HG03565 (cell line): Measurements from ENCODE around the gene FOXP1.

Experiments
- ATAC-seq: cut with Tn5 transposase; IDR thresholded peaks from one replicate; pipeline ENCODE4 v1.9.1; 2021; ENCODE audit warnings: mild to moderate bottlenecking, moderate library complexity; ENCODE audit not compliant: unreplicated experiment

Gene FOXP1

DNA sequence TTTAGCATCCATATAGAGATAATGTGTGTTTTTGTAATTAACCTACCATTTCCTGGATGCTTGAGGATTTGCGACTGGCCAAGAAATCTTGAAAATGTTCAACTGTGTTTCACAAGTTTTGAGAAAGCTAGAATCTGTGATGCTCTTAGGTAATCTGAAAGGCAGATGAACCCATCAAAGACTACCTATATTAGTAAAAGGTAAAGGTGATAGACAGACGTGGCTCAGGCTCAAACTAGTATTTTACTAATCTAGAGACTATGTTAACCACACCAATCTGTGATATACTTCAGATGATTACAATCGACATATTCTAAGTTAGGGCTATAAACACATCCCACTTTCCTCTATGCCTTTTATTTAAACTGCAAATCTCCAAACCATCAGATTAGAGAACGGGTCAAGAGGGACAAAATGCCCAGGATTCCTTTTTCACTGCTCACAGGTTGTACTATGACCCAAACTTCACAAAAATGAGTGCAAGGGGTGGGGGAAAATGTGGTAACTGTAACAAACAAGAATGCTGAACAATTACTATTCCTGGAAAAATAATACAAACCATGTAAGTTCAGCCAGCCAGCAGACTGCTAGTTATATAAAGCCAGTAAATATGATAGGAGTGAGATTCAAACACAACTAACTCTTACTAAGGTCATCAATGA, 295.1 kb downstream of the FOXP1 start:
- no peak for ATAC-seq

DNA sequence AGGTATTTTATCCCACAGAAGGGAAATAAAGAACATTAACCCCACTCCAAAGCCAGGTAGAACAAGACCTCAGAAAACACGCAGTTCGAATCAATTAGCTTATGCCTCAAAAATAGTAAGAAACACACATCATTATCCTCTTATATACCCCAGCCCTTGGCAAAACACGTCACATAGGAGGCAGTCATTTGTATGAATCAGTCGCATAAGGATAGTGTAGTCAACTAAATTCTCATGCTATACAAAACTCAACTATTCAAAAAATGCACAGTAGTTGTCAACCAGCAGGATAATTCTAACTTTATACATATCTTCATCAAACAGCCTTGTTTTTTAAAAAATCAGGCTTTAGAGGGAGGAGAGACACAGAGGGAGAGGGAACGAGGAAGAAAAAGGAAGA, 298.4 kb downstream of the FOXP1 start:
- ATAC-seq: no peak

DNA sequence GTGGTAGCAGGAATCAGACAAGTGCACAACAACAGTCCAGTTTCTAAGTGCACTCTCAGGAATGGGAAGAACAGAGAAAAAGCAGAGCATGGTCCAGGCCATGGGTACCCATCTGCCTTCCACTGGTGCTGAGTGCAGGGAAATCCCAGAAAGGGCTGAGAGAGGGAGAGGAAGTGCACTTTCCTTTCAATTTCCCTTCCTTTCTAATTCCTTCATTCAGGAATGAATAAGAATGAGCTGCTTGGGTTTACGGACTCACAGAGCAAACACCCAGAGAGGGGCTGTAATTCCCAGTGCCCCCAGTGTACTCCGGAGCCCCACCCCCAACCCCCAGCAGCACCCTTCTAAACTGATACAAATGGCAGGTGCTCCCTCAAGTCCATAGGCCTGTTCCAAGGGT, 300.6 kb downstream of the FOXP1 start:
- no peak for ATAC-seq

DNA sequence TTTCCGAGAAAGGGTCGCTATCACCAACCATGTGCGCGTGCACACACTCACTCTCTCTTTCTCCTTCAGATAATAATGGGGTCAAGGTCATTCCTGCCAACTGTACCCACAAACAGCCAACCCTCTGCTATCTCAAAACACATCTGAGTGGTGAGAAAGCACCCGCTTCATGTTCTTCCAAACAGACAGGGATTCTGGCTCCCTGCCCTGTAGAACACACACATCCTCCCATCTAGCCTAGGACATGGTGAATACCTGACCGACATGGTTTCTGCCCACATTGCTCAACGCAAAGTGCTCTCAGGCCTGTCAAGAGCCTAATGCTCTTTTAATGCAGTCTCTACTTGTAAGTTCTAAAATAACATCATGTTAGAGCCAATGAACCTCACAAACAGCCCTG, 302.2 kb downstream of the FOXP1 start:
- no peak for ATAC-seq

DNA sequence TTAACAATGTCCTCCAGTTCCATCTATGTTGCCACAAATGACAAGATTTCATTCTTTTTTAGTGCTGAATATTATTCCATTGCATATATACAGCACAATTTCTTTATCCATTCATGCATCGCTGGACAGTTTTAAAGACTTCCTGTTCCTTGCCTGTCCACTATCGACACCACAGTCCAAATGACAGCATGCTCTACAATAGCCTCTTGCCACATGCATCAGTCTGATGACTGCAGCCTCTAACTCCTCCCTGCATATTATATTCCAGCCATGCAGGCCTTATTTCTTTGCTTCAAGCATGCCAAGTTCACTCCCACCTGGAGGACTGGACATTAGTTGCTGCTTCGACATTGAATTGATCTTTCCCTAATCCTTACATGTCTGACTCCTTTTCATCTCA, 306.2 kb downstream of the FOXP1 start:
- no peak for ATAC-seq

DNA sequence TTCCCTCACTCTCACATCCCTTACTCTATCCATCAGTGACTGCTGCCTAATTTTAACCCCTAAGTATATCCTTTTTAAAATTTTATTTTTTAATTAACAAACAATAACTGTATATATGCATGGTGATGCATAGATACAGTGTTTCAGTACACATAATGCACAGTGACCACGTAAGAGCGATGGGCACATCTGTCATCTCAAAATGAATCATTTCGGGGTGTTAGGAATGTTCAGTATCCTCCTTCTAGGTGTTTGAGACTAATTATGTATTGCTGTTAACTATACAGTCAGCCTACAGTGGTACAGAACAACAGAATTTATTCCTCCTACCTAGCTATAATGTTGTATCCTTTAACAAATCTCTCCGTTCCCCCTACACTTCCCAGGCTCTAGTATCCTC, 307.0 kb downstream of the FOXP1 start:
- no peak for ATAC-seq

DNA sequence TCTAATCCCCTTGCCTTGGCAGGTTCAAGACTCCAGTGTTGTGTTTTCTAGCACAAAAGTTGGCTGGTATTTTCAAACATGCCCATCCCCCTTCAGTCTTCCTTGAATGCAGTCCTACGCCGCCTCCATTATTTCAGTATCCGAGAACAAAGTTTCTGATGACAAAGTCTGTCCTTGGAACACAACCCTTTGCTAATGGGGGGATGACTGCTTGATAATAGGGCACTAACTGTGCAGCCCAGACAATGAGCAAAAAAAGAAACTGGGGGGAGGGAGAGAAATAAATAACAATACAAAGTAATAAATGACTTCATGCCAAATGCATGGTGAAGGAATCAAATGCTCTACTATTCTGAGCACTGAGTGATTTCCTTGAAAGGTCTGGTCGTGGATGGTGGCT, 310.1 kb downstream of the FOXP1 start:
- ATAC-seq: no peak

DNA sequence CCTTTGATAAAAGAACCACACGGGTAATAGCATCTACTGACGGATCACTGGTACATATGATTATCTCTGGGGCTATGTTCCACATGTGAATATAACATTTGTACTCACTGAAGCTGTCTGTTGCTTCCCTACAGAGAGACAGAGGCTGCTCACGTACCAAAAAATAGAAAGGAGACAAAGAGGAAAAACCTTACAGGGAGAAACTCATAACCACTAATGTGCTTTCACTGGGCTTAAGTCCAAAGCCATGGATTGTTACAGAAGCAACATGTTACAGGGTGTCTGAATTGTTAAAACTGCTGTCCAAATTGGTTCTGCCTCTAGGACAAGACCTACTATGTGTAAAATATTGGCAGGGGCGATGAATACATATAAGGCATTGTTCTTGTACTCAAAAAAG, 311.9 kb downstream of the FOXP1 start:
- no peak for ATAC-seq

DNA sequence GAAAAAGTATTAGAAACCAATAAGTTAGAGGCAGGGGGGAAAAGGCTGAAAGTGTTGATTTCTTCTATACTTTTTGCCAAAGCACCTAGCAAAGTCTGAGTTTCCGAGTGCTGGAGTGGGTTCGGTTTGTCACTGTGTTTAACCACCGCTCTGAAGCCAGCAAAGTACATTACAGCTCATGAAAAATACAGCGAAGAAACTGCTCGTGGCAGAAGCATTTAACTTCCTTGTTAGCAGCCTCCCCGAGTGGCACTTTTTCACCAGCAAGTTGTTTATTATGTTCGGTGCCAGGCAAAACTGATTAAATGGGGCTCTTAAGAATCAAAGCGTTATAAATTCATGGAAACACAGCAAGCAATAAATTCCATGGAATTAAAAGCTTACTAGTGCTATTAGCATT, 313.6 kb downstream of the FOXP1 start:
- ATAC-seq: no peak

DNA sequence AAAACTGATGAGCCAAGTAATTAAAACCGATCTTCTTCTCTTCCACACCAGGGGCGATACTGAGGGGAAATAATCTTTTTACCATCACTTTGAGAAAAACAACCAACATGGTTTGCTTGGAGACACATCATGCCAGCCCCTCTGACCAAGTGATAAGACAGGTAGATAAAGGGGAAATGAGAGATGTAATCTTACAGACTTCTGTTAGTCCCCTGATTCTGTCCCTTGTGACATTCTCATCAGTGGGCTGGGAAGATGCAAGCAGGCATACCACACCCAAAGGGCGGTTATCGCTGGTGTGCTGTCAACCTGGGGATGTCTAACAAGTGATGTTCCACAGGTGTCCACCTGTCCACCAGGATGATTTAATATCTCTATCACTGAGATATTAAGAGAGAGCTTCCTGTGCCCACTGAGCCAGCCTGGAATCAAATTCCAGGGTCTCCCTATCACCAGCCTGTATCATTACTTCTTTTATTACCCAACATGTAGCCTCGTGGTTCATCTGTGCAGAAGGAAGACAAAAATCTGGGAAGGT, 315.0 kb downstream of the FOXP1 start:
- ATAC-seq: no peak

DNA sequence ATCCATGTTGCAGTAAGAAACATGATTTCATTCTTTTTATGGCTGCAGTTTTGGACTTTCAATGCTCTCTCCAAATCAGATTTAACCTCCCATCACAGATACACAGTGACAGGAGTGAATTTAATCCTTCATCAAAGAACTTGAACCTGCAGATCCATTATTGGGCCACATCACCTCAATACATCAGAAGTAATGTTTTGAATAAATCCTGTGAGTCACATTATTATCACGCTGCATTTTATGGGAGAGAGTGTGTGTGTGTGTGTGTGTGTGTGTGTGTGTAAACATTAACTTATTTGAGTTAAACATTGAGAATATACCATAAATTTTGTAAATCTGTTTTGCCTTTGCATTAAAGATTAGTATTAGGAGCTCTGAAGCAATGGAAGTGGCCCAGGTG, 316.7 kb downstream of the FOXP1 start:
- no peak for ATAC-seq

DNA sequence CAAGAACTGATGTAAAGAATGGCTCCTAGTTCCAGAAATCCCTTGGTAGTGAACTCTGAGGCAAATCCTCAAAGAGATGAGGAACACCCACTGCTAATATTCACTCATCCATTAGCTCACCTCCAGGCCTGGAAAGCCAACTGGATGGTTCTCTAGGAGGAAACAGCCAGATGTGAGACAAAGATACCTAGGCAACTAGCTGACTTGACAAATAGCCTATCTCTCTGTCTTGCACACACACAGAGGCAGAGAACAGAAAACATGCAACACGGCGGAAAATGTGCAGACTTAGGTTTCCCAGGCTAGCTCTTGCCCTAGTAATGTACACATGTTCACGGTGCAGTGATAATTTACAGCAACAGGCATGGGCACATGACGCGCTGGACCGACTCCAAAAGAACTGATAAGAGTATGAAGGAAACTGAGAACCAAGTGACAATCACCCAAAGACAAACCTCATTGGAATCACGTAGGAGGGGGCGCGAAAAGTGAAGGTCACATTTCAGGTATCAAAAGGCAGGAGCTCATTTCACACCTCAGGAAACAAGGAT, 318.1 kb downstream of the FOXP1 start:
- ATAC-seq: no peak

DNA sequence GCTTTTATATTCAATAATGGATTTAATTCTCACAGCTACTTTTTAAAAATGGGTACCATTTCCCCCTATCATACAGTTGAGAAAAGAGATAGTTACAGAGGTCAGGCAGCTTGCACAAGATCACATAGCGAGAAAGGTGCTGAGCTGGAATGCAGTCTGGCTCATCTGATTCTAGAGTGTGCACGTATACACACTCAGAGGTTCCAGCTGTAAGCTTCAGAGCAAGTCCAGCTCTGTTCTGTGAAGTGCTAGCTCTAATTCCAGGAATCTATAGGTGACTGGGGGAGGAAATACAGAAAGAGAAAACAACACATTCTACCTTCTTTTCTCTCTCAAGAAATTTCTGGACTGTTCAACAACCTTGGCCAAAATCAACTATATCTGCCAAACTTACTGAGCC, 318.7 kb downstream of the FOXP1 start:
- no peak for ATAC-seq

DNA sequence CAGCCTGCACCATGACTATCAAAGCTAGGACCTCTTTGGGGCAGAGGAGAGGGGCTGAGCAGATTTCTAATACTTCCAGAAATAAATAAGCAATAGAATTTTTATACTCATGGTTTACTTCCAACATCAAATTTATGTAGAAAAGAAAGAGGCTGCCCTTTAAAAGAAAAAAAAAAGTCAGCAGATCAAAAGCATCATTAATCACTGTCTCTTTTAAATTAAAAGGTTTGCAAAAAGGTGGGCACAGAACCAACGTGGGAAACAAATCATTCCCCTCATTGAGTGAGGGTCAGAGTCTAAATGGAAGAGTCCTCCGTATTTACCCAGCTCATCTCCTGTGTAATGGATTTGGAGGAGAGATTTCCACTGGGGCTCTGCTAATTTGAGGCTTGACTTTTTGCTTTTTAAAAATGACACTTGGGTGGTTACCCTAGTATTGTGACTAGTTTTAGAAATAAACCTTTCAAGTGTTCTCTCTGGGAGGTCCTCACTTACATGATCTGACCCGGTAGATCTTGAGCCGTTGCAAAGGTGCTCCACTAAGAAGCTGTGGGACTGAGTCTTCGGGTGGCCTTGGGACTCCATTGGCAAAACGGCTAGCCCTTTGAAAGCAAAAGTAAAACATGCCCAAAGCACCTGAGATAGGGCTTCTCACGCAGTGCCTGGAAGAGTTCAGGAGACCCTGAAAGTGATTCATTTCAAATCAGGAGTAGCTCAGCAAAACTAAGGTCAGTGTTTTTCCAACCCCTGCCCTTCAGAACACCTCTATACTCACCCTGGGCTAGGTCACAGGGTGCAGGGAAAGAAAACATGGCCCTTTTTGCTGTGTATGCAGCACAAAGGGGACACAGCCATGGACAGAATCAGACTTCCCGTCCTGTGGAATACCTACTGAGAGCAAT, 320.9 kb downstream of the FOXP1 start:
- ATAC-seq: no peak

DNA sequence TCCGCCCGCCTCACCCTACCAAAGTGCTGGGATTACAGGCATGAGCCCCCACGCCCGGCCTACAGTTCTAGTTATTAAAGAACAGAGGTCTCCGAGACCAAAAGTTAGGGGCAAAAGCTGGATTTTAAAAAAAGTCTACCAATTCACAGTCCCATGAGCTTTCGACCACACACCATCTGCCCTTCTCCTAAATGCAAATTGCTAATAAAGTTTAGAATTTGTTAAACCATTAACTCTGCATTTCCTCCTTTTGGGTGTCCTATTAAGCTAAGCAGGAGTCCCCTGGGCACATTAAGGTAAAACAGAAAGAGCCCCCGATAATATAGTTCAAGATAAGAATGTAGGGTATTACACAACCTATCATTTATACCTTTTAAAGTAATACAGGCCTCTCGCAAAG, 322.7 kb downstream of the FOXP1 start:
- no peak for ATAC-seq

DNA sequence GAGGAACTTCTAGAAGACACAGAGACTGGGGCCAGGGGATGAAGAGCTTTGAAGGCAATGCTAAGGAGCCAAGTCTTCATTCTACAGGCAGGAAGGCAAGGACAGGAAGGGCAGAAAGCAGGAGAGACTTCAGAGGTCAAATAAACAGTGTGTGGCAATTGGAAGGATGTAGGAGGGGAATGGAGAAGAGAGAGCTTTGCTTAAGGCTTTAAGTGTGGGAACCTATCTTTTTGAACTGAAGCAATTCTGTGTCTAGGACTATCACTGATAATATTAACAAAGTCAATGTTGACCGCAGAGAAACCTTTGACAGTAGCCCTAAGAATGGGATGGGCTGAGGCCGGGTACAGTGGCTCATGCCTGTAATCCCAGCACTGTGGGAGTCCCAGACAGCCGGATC, 325.0 kb downstream of the FOXP1 start:
- no peak for ATAC-seq

DNA sequence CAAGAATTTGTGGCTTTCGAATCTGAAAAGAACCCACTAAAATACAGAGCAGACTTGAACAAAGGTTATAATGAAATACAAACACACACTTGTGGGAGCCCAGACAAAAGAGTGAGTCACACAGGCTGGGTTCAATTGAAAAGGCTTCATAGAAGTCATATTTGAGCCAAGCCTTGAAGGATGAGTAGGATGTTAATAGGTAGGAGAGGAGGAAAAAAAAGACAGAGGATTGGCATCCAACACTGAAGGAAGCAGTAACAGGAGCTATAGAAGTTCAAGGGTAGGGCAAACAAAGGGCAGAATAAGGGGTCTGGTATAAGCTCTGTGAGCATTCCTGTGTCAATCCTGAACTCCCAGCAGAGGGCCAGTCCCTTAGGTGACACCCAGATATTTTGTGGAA, 325.4 kb downstream of the FOXP1 start:
- no peak for ATAC-seq

DNA sequence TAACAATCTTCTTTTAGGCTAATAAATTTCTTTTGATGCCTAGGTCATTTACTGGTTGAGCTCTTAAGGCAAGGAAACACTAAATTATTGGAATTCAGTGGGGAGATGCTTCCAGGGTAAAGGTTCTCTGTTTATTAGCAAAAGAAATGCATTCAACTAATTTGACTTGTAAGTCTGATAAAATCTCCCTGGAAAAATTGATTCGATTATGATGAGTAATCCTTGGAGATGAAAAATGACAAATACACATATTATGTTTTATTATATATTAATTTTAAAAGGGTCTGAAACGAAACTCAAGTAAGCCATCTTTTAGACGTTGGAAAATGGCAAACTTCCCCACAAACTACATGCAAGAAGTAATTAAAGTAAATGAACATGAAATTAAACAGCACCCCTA, 328.0 kb downstream of the FOXP1 start:
- no peak for ATAC-seq

DNA sequence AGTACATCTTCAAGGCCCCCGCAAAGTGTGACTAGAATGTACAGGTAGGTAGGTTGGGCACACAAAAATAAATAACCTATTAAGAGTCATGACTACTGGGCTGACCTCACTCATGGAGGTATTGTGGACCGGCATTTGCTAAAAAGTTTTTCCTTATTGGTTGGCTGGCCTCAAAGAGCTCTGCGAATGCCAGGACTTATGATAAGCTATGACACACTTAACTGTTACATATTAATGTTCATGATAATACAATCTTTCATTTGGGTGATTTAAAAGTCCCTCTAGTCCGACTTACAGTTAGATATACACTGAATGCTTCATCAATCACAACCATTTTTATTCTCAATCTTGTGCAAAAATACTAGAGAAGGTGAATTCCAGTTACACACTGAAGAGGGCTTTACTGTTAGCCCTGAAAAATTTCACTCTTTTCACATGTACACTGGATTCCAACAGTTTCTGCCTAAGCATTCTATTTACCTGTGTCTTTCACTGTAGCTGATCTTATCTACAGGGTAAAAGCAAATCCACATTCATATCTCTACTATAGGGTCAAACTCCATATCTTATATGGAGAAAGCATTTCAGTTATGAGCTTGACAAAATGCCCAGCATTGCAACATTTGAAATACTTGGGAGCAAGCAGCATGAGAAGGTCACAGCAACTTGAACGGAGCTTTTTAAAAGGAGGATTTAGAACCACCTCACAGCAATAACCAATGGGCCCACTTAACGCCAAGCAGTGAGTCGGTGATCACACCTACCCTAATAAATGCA, 329.1 kb downstream of the FOXP1 start:
- no peak for ATAC-seq

DNA sequence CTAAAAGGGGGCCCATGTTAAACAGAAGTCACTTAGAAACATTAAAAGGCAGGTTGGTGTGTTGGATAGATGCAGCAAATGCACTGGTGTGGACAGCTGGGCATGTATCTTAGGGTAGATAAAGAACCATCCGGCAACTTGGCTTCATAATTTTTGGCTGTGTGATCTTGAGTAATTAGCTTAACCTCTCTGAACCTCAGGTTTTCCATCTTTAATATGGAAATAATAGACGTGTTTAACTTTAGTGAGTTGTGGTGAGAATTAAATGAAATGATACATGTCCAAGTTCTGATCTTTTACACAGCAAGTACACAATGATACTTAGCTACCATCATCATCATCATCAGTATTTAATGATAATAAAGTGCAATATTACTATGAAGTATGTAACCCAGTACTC, 330.4 kb downstream of the FOXP1 start:
- ATAC-seq: no peak

DNA sequence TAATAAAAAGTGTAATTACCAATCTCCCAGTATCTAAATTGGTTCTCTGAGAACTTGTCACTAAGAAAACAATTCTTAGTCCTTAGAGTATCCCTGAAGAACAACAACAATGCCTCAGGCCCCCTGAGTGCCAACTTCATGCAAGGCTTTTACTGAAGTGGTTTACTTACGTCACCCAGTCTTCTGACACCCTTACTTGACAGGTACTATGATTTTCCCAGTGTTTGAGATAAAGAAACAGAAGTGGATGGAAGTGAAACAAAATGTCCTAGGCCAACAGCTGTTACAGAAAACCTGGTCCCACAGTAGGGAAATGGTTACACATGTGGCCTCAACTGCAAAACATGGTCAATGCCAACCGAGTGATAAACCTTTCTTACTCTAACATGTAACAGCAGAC, 331.1 kb downstream of the FOXP1 start:
- ATAC-seq: no peak
